A549 (cell line): ENCODE data around the gene CRYGB. TPM values are rescaled to one million over a fixed set of nuclear protein-coding genes. Genes with fewer than 3 reads are reported as not detected.

ENCODE experiments used
- ATAC-seq, 2 experiments: fragments of 200-7000 bp in 1 of 2; fragments of >200 bp in 1 of 2; cut with Nextera tagmentation in 1 of 2; cut with Tn5 transposase in 1 of 2; 3 replicates each; pipeline versions ENCODE4 v1.8.0 to v1.9.1; 2018 to 2020; ENCODE audit warnings: mild to moderate bottlenecking in 1 of 2, moderate library complexity in 1 of 2
- CTCF ChIA-PET: fragments of 300-600 bp; sonication (Branson Sonifier 250); formaldehyde crosslinking; extraction: SDS; loops from one replicate; lab custom pipeline; 2021; ENCODE audit warnings: antibody characterized with exemption, inconsistent platforms; lab: Yijun Ruan, JAX
- POLR2A ChIA-PET: fragments of 350-600 bp; formaldehyde crosslinking; extraction: SDS; loops from one replicate; lab custom pipeline; 2021; ENCODE audit warnings: antibody characterized with exemption, inconsistent platforms; lab: Yijun Ruan, JAX
- DNase-seq, 2 experiments: peaks; one replicate each; pipeline versions ENCODE4 v3.0.0 to v3.0.0-alpha.2; 2011 to 2016; ENCODE audit warnings: low read depth in 1 of 2, low spot score in 1 of 2
- FAIRE-seq: peaks from 2 replicates; lab custom pipeline; 2011; peaks lifted over from hg19 to GRCh38; lab: Jason Lieb, UNC
- H3K27ac ChIP-seq, 2 experiments: fragments of >200 bp; sonication (Bioruptor Twin); formaldehyde crosslinking; 3 replicates each; pipeline ENCODE4 v1.5.1; 2016 to 2017
- H3K4me1 ChIP-seq: fragments of >200 bp; sonication (Bioruptor Twin); formaldehyde crosslinking; 3 replicates; pipeline ENCODE4 v1.6.1; 2016
- H3K4me2 ChIP-seq: fragments of >200 bp; sonication (Bioruptor Twin); formaldehyde crosslinking; 3 replicates; pipeline ENCODE4 v1.6.1; 2016
- H3K4me3 ChIP-seq: fragments of >200 bp; sonication (Bioruptor Twin); formaldehyde crosslinking; 3 replicates; pipeline ENCODE4 v1.5.1; 2016
- H3K9me3 ChIP-seq: fragments of >200 bp; sonication (Bioruptor Twin); formaldehyde crosslinking; 3 replicates; pipeline ENCODE4 v1.6.1; 2016
- CBX2 ChIP-seq: fragments of 200-600 bp; sonication (generic); IDR thresholded peaks from 2 replicates; pipeline ENCODE4 v1.6.1; 2016; ENCODE audit warnings: low read depth, mild to moderate bottlenecking, borderline replicate concordance
- CHD2 ChIP-seq: fragments of 150-350 bp; IDR thresholded peaks from 2 replicates; pipeline ENCODE4 v1.6.1; 2014; ENCODE audit warnings: low read length; ENCODE audit not compliant: partially characterized antibody
- EHMT2 ChIP-seq: fragments of 200-600 bp; sonication (generic); IDR thresholded peaks from 2 replicates; pipeline ENCODE4 v1.6.1; 2016; ENCODE audit warnings: antibody characterized with exemption, low read depth, mild to moderate bottlenecking, moderate library complexity
- FOXS1 ChIP-seq: fragments of 250-450 bp; sonication (Bioruptor Pico); IDR thresholded peaks from 2 replicates; pipeline ENCODE4 v1.5.0; 2020; ENCODE audit warnings: mild to moderate bottlenecking, moderate library complexity
- GATA3 ChIP-seq: IDR thresholded peaks from 2 replicates; pipeline ENCODE4 v1.6.1; 2012; ENCODE audit warnings: borderline replicate concordance
- JUNB ChIP-seq: fragments of >200 bp; sonication (Bioruptor Twin); formaldehyde crosslinking; IDR thresholded peaks from 2 replicates; pipeline ENCODE4 v1.6.1; 2016
- KDM1A ChIP-seq: fragments of 200-600 bp; sonication (generic); IDR thresholded peaks from 2 replicates; pipeline ENCODE4 v1.6.1; 2016; ENCODE audit warnings: low read depth, mild to moderate bottlenecking
- KDM5A ChIP-seq: fragments of 200-600 bp; sonication (generic); IDR thresholded peaks from 2 replicates; pipeline ENCODE4 v1.6.1; 2016; ENCODE audit warnings: antibody characterized with exemption, mild to moderate bottlenecking
- MAZ ChIP-seq: fragments of 150-350 bp; IDR thresholded peaks from 2 replicates; pipeline ENCODE4 v1.6.1; 2014; ENCODE audit warnings: antibody characterized with exemption, low read depth, low read length, borderline replicate concordance
- NFE2L2 ChIP-seq: fragments of 150-350 bp; conservative IDR thresholded peaks from 2 replicates; pipeline ENCODE4 v1.6.1; 2014; ENCODE audit warnings: low read length
- NPAS2 ChIP-seq: fragments of 250-450 bp; sonication (Bioruptor Pico); IDR thresholded peaks from 2 replicates; pipeline ENCODE4 v1.8.0; 2022; ENCODE audit warnings: mild to moderate bottlenecking, moderate library complexity, borderline replicate concordance
- PHF8 ChIP-seq: fragments of 200-600 bp; sonication (generic); IDR thresholded peaks from 2 replicates; pipeline ENCODE4 v1.6.1; 2016; ENCODE audit warnings: low read depth, mild to moderate bottlenecking, antibody characterized with exemption, moderate library complexity, borderline replicate concordance
- POLR2AphosphoS2 ChIP-seq: conservative IDR thresholded peaks from 2 replicates; pipeline ENCODE4 v1.6.1; 2012; ENCODE audit warnings: low read length, improper control_type of control experiment, inconsistent platforms
- RAD21 ChIP-seq, 2 experiments: fragments of >200 bp in 1 of 2; sonication (Bioruptor Twin) in 1 of 2; formaldehyde crosslinking in 1 of 2; IDR thresholded peaks in 1 of 2; conservative IDR thresholded peaks in 1 of 2; 2 replicates in 1 of 2; 3 replicates in 1 of 2; pipeline ENCODE4 v1.6.1; 2012 to 2018; ENCODE audit warnings: inconsistent platforms in 1 of 2
- RFX5 ChIP-seq: fragments of 450-650 bp; IDR thresholded peaks from 2 replicates; pipeline ENCODE4 v1.7.1; 2014; ENCODE audit warnings: antibody characterized with exemption, mild to moderate bottlenecking, moderate library complexity
- RNF2 ChIP-seq: fragments of 200-600 bp; sonication (generic); IDR thresholded peaks from 2 replicates; pipeline ENCODE4 v1.6.1; 2016; ENCODE audit warnings: low read depth, mild to moderate bottlenecking, antibody characterized with exemption, moderate library complexity, borderline replicate concordance
- SMC3 ChIP-seq: fragments of >200 bp; sonication (Bioruptor Twin); formaldehyde crosslinking; IDR thresholded peaks from 3 replicates; pipeline ENCODE4 v1.6.1; 2018; ENCODE audit warnings: inconsistent platforms
- TFCP2L1 ChIP-seq: fragments of 250-450 bp; sonication (Bioruptor Pico); IDR thresholded peaks from 2 replicates; pipeline ENCODE4 v1.5.0; 2021; ENCODE audit warnings: mild to moderate bottlenecking
- TP53 ChIP-seq: fragments of 250-450 bp; sonication (Bioruptor Pico); IDR thresholded peaks from 2 replicates; pipeline ENCODE4 v1.5.0; 2021; ENCODE audit warnings: mild to moderate bottlenecking, moderate library complexity
- WGBS: methylation state at CpG from one replicate; pipeline ENCODE4 v1.1.6; 2017; ENCODE audit errors: missing lambda C conversion rate; 5-methylcytosine and 5-hydroxymethylcytosine counted together
- polyA plus RNA-seq, 4 experiments: library from polyadenylated mRNA; depleted of rRNA in 3 of 4; stranded (reverse); fragments of >200 nt; fragmentation: RNase III in 1 of 4; extraction: RNeasy Plus Mini Kit Qiagen cat#74134 plus additional on column Dnase treatment in 1 of 4; gene quantifications; 2 replicates in 3 of 4; 3 replicates in 1 of 4; pipeline ENCODE4 v1.2.3, GENCODE V29; 2011 to 2017
- TF ChIP-seq, protein P1 (sequence below): fragments of 200-600 bp; sonication (generic); IDR thresholded peaks from 2 replicates; pipeline ENCODE4 v1.6.1; 2016; ENCODE audit warnings: antibody characterized with exemption, mild to moderate bottlenecking, moderate library complexity
- TF ChIP-seq, protein P2 (sequence below): fragments of 250-450 bp; sonication (Bioruptor Pico); IDR thresholded peaks from 2 replicates; pipeline ENCODE4 v1.5.0; 2020; ENCODE audit warnings: low read depth, mild to moderate bottlenecking, moderate library complexity
- TF ChIP-seq, protein P3 (sequence below): fragments of 450-650 bp; IDR thresholded peaks from 2 replicates; pipeline ENCODE4 v1.6.1; 2014; ENCODE audit warnings: antibody characterized with exemption
- TF ChIP-seq, protein P4 (sequence below): IDR thresholded peaks from 2 replicates; pipeline ENCODE4 v1.6.1; 2012
- TF ChIP-seq, protein P5 (sequence below): fragments of >200 bp; sonication (Bioruptor Twin); formaldehyde crosslinking; IDR thresholded peaks from 2 replicates; pipeline ENCODE4 v1.6.1; 2016

Gene CRYGB
- polyA plus RNA-seq, 2 of the 4 experiments (the other 2 are of a cell fraction) = not detected

DNA sequence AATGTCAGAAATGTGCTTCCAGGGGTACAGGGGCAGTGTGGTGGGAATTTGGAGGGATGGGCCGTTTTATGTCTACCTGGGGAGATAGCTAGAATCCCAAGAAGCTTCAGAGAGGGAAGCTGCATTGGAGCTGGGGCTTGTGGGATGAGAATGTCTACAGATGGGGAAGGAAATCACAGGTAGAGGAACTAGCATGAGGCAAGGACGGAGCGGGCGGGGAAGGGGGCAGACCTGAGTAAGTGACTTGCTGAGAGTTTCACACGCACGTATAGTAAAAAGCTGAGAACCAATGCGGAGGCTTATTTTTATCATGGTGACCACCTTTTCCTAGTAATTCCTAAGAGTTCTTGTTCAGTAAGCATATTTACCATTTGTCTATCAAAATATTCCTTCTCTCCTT is 37.6 kb upstream of the CRYGB start:
- no peak overlapping the region for H3K4me2 ChIP-seq
- WGBS = 84% methylated on average over 7 of the region's 7 CpGs
- ChIA-PET CTCF (interaction anchor here (0.7 to 0.9 kb wide), 2 partner anchors 9 to 70 kb away, joined by 3 read pairs; no protein-coding TSS in a partner anchor), POLR2A (no interaction called here)
- no peaks in the 10 kb centered on the region for H3K4me1 ChIP-seq
- H3K9me3 ChIP-seq = no peaks in the 10 kb centered on the region
- no peak overlapping the region for H3K4me3 ChIP-seq
- TF ChIP-seq KDM5A = no peak
- TF ChIP-seq, protein P1, sequence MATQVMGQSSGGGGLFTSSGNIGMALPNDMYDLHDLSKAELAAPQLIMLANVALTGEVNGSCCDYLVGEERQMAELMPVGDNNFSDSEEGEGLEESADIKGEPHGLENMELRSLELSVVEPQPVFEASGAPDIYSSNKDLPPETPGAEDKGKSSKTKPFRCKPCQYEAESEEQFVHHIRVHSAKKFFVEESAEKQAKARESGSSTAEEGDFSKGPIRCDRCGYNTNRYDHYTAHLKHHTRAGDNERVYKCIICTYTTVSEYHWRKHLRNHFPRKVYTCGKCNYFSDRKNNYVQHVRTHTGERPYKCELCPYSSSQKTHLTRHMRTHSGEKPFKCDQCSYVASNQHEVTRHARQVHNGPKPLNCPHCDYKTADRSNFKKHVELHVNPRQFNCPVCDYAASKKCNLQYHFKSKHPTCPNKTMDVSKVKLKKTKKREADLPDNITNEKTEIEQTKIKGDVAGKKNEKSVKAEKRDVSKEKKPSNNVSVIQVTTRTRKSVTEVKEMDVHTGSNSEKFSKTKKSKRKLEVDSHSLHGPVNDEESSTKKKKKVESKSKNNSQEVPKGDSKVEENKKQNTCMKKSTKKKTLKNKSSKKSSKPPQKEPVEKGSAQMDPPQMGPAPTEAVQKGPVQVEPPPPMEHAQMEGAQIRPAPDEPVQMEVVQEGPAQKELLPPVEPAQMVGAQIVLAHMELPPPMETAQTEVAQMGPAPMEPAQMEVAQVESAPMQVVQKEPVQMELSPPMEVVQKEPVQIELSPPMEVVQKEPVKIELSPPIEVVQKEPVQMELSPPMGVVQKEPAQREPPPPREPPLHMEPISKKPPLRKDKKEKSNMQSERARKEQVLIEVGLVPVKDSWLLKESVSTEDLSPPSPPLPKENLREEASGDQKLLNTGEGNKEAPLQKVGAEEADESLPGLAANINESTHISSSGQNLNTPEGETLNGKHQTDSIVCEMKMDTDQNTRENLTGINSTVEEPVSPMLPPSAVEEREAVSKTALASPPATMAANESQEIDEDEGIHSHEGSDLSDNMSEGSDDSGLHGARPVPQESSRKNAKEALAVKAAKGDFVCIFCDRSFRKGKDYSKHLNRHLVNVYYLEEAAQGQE = no peak
- no peak for TF ChIP-seq MAZ
- TF ChIP-seq SMC3 = no peak
- TF ChIP-seq TP53 (CRISPR knock-in tag) = no peak
- no peak overlapping the region for H3K27ac ChIP-seq
- DNase-seq (no peak), FAIRE-seq (no peak), ATAC-seq (no peak)

DNA sequence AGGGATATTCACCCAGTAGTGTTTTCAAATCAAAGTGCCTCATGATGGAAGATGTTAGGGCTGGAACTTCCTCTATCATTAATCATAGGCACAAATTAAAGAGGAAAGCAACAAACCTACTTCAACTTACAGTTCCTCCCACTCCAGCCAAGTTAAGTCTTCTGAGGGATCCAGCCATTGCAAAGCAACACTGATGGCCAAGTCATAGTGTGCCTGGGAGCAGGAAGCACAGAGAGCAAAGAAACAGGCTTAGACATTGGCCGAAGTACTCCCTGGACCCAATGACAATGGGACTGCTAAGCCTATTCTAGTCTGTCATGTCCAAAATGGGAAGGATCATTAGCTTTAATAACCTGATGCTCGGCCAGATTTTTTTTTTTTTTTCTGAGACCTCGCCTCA is 36.9 kb upstream of the CRYGB start:
- Histone ChIP-seq H3K27ac (no peak overlapping the region), H3K9me3 (no peaks in the 10 kb centered on the region), H3K4me2 (no peak overlapping the region), H3K4me1 (no peaks in the 10 kb centered on the region), H3K4me3 (no peak overlapping the region)
- 57% methylated on average over 3 of the region's 3 CpGs for WGBS
- ChIA-PET CTCF (interaction anchor here (0.7 to 0.9 kb wide), 2 partner anchors 8 to 71 kb away, joined by 3 read pairs; no protein-coding TSS in a partner anchor), POLR2A (no interaction called here)
- ATAC-seq (no peak), FAIRE-seq (no peak), DNase-seq (no peak)
- TF ChIP-seq, protein P2, sequence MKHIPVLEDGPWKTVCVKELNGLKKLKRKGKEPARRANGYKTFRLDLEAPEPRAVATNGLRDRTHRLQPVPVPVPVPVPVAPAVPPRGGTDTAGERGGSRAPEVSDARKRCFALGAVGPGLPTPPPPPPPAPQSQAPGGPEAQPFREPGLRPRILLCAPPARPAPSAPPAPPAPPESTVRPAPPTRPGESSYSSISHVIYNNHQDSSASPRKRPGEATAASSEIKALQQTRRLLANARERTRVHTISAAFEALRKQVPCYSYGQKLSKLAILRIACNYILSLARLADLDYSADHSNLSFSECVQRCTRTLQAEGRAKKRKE (CRISPR knock-in tag) = no peak

DNA sequence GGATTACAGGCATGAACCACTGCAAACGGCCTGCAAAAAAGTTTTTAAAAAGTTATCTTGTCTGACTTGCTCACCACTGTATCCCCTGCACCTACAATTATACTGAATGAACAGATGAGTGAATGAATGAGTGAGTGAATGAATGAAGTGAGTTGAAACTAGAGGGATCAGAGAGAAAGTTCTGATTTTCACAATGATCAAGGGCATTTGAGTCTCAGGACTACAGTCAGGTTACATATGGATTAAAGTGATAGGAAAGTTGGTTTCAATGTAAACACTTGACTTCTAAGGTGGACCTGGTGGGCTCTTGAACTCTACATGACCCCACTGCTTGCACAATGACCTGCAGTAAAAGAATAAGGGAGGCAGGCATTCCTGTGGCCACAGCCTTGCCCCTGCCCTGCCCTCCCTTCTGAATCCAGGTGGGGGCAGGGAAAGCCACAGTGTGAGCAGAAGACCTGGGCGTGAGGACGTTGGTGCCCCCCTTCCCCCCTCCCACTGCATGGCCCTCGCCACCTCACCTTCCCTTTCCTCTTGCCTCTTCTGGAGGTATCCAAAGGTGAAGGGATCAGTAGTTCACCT is 33.2 kb upstream of the CRYGB start:
- FAIRE-seq (no peak), ATAC-seq (no peak), DNase-seq (peak in 1 of 2 experiments; percentile 21)
- TF ChIP-seq TFCP2L1 (CRISPR knock-in tag) (no peak), CHD2 (no peak), RAD21 (conservative IDR thresholded peaks at IDR 0.05 in 1 of 2, IDR thresholded peaks at IDR 0.05 in 1 of 2) (no peak), GATA3 (no peak), PHF8 (no peak), EHMT2 (no peak), FOXS1 (CRISPR knock-in tag) (no peak), JUNB (no peak), RNF2 (no peak), NPAS2 (CRISPR knock-in tag) (no peak), POLR2AphosphoS2 (no peak), RFX5 (no peak), CBX2 (no peak), NFE2L2 (no peak), KDM1A (no peak)
- TF ChIP-seq, protein P3, sequence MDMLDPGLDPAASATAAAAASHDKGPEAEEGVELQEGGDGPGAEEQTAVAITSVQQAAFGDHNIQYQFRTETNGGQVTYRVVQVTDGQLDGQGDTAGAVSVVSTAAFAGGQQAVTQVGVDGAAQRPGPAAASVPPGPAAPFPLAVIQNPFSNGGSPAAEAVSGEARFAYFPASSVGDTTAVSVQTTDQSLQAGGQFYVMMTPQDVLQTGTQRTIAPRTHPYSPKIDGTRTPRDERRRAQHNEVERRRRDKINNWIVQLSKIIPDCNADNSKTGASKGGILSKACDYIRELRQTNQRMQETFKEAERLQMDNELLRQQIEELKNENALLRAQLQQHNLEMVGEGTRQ = no peak
- TF ChIP-seq, protein P4, sequence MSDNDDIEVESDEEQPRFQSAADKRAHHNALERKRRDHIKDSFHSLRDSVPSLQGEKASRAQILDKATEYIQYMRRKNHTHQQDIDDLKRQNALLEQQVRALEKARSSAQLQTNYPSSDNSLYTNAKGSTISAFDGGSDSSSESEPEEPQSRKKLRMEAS = no peak
- TF ChIP-seq, protein P5, sequence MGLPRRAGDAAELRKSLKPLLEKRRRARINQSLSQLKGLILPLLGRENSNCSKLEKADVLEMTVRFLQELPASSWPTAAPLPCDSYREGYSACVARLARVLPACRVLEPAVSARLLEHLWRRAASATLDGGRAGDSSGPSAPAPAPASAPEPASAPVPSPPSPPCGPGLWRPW = no peak
- ChIA-PET CTCF (interaction anchor here (1.4 to 4.9 kb wide), 2 partner anchors 73 to 74 kb away, joined by 3 to 64 read pairs; partner anchors contain the start of gene IDH1), POLR2A (no interaction called here)
- H3K4me1 ChIP-seq = 0 out of 3 replicates have a peak, but pooled peaks cover 3% of the 10 kb centered on the region
- no peak overlapping the region for H3K27ac ChIP-seq
- H3K9me3 ChIP-seq = no peaks in the 10 kb centered on the region
- H3K4me2 ChIP-seq = no peak overlapping the region
- no peak overlapping the region for H3K4me3 ChIP-seq
- 60% methylated on average over 4 of the region's 4 CpGs for WGBS
